IPS-20b (cell line): ENCODE results near the gene ATR.

ENCODE experiments used
- H3K27ac ChIP-seq: one replicate; pipeline ENCODE4 v1.5.1; 2013; ENCODE audit warnings: low read length
- H3K27me3 ChIP-seq: 2 replicates; pipeline ENCODE4 v1.6.1; 2013; ENCODE audit warnings: mild to moderate bottlenecking, low read length, inconsistent platforms; ENCODE audit not compliant: insufficient read depth
- H3K36me3 ChIP-seq: 2 replicates; pipeline ENCODE4 v1.6.1; 2013; ENCODE audit warnings: low read depth, mild to moderate bottlenecking, inconsistent platforms, low read length, moderate library complexity; ENCODE audit not compliant: insufficient read depth
- H3K4me1 ChIP-seq: 2 replicates; pipeline ENCODE4 v1.6.1; 2013; ENCODE audit warnings: mild to moderate bottlenecking, control low read depth, inconsistent platforms, low read length, moderate library complexity; ENCODE audit not compliant: insufficient read depth
- H3K4me3 ChIP-seq: 2 replicates; pipeline ENCODE4 v1.5.1; 2013; ENCODE audit warnings: mild to moderate bottlenecking, low read length, inconsistent platforms
- H3K9ac ChIP-seq: 2 replicates; pipeline ENCODE4 v1.6.1; 2013; ENCODE audit warnings: low read depth, mild to moderate bottlenecking, inconsistent platforms, low read length, moderate library complexity
- H3K9me3 ChIP-seq: 2 replicates; pipeline ENCODE4 v1.6.1; 2013; ENCODE audit warnings: mild to moderate bottlenecking, low read depth, low read length, inconsistent platforms; ENCODE audit not compliant: insufficient read depth

ATR gene

DNA sequence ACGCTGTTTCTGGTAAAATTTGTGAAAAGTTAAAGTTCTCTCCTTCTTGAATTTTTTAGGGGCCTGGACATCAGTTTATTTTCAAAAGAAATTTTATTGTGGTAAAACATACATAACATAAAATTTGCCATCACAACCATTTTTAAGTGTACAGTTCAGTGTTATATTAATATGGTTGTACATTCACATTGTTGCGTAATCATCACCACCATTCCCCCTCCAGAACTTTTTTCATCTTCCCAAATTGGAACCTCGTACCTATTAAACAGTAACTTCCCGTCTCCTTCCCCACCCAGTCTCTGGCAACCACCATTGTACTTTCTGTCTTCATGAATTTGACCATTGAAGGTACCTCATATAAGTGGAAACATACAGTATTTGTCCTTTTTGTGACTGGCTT is 107.7 kb downstream of the ATR start:
- Histone ChIP-seq H3K9me3 (no peaks in the 10 kb centered on the region), H3K9ac (no peak overlapping the region), H3K36me3 (no peaks in the 10 kb centered on the region), H3K27ac (no peak overlapping the region), H3K4me1 (no peaks in the 10 kb centered on the region), H3K27me3 (no peaks in the 10 kb centered on the region), H3K4me3 (no peak overlapping the region)

DNA sequence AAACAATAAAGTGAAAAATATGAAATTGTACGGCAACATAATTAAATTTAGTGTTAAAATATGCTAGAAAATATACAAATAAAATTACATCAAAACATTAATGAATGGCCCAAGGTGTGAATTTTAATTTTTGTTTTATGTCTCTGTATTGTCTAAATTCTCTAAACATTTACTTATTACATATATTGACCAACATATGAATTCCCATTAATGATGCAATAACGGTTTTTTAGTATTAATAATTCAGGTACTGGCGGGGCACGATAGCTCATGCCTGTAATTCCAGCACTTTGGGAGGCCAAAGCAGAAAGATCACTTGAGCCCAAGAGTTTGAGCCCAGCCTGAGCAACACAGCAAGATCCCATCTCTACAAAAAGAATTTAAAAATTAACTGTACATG is 110.1 kb downstream of the ATR start:
- no peak overlapping the region for H3K9ac ChIP-seq
- H3K36me3 ChIP-seq, result no peaks in the 10 kb centered on the region
- no peak overlapping the region for H3K4me3 ChIP-seq
- no peaks in the 10 kb centered on the region for H3K4me1 ChIP-seq
- no peaks in the 10 kb centered on the region for H3K27me3 ChIP-seq
- no peak overlapping the region for H3K27ac ChIP-seq
- H3K9me3 ChIP-seq, result no peaks in the 10 kb centered on the region

DNA sequence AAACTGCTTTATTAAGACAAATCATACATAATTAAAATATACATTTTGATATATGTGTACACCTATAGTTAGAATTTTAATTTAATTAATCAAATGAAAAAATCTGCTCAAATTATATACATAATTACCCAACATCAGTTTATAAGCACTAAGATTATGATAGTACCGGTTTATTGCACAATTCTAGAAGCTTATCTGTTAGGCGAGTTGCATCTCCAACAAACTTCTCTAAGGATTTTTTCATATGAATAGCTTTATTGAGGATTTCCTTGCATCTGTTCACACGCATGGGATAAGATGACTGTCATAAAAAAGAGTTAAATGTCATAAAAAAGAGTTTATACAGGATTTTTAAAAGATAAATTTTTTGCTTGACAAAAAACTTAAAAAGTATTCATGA is 110.8 kb downstream of the ATR start:
- Histone ChIP-seq H3K36me3 (no peaks in the 10 kb centered on the region), H3K4me1 (no peaks in the 10 kb centered on the region), H3K27ac (no peak overlapping the region), H3K9me3 (no peaks in the 10 kb centered on the region), H3K4me3 (no peak overlapping the region), H3K27me3 (no peaks in the 10 kb centered on the region), H3K9ac (no peak overlapping the region)

DNA sequence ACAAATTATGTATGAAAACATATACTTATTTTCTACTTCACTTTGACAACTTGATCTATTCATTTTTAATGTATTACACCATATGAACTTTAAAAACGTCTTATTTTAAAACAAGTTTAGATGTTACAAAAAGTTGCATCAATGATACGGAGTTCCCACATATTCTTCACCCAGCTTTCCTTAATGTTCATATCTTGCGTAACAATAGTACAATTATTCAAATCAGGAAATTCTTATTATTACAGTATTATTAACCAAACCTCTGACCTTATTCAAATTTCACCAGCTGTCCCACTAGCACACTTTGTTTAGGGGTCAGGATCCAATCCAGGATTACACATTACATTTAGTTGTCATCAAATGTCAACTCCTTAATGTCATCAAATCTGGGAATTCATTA is 117.8 kb downstream of the ATR start:
- no peaks in the 10 kb centered on the region for H3K9me3 ChIP-seq
- no peaks in the 10 kb centered on the region for H3K27me3 ChIP-seq
- peaks cover 30% of the 10 kb centered on the region for H3K36me3 ChIP-seq
- no peak overlapping the region for H3K4me3 ChIP-seq
- no peaks in the 10 kb centered on the region for H3K4me1 ChIP-seq
- no peak overlapping the region for H3K9ac ChIP-seq
- H3K27ac ChIP-seq, result no peak overlapping the region

DNA sequence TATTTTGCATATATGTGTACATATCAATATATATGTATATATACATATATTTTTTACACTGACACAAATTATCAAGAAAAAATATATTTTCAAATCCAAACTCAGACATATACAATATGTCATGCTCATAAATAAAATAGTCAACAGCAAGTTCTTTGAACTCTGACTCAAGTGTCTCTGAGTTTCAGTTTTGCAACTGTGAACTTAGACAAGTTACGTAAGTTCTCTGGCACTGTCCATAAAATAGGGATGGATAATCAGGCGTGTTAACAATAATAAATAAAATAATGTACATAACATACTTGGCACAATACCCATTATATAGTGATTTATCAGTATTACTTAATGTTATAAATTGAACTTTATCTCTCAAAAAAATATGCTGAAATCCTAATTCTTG is 118.6 kb downstream of the ATR start:
- H3K9ac ChIP-seq, result no peak overlapping the region
- H3K9me3 ChIP-seq, result no peaks in the 10 kb centered on the region
- no peak overlapping the region for H3K4me3 ChIP-seq
- no peaks in the 10 kb centered on the region for H3K4me1 ChIP-seq
- peaks cover 30% of the 10 kb centered on the region for H3K36me3 ChIP-seq
- H3K27ac ChIP-seq, result no peak overlapping the region
- H3K27me3 ChIP-seq, result no peaks in the 10 kb centered on the region

DNA sequence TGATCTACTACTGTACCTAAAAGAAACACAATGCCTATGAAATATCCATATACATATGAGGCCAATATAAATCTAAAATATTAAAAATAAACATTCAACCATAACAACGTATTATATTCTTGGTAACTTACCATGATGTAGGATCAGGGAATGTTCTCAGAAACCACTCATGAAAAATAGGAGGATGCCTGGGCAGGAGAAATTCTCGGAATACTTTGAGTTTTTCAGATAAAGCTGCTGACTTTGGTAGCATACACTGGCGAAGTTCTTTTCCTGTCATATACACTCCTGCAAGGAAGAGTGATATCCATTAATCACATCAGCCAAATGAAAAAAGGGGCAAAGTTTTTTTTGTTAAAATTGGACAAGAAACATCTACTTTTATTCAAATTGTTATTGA is 119.4 kb downstream of the ATR start:
- Histone ChIP-seq H3K4me1 (no peaks in the 10 kb centered on the region), H3K4me3 (no peak overlapping the region), H3K9me3 (no peaks in the 10 kb centered on the region), H3K9ac (no peak overlapping the region), H3K27me3 (no peaks in the 10 kb centered on the region), H3K27ac (no peak overlapping the region), H3K36me3 (peaks cover 30% of the 10 kb centered on the region)

DNA sequence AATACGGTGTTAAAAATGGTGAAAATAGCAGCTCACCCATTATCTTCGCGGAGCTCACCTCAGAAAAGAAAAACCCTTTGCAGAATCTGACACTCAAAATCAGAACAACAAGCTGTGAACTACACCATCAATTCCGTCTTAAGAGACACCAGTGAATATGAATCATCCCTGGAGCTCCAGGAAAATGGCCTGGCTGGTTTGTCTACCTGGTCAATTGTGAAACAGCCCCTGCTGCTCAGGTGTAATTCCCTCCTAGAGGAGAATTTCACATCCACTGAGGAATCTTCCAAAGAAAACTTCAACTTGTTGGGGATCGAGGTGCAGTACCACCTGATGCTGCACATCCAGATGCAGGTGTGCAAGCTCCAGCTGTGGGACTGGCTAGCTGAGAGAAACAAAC is 127.7 kb downstream of the ATR start:
- Histone ChIP-seq H3K27me3 (no peaks in the 10 kb centered on the region), H3K4me1 (no peaks in the 10 kb centered on the region), H3K36me3 (peaks cover 15% of the 10 kb centered on the region; the same call in 1 of the 2 replicates), H3K27ac (no peak overlapping the region), H3K9ac (no peak overlapping the region), H3K9me3 (no peaks in the 10 kb centered on the region), H3K4me3 (no peak overlapping the region)

DNA sequence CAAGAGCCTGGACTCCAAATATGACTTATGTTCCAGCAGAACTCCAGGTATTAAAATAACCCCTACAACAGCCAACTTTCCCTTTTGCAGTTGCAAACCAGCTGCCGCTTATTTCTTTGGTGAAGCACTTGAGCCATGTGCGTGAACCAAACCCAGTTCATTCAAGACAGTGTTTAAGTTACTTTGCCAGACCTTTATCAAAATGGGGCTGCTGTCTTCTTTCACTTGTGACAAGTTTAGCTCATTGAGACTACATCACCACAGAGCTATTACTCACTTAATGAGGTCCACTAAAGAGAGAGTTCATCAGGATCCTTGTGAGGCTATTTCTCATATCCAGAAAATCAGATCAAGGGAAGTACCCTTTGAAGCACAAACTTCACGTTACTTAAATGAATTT is 128.3 kb downstream of the ATR start:
- H3K27me3 ChIP-seq, result no peaks in the 10 kb centered on the region
- H3K36me3 ChIP-seq, result peaks cover 15% of the 10 kb centered on the region; the same call in 1 of the 2 replicates
- no peaks in the 10 kb centered on the region for H3K4me1 ChIP-seq
- no peaks in the 10 kb centered on the region for H3K9me3 ChIP-seq
- H3K9ac ChIP-seq, result no peak overlapping the region
- no peak overlapping the region for H3K4me3 ChIP-seq
- no peak overlapping the region for H3K27ac ChIP-seq

DNA sequence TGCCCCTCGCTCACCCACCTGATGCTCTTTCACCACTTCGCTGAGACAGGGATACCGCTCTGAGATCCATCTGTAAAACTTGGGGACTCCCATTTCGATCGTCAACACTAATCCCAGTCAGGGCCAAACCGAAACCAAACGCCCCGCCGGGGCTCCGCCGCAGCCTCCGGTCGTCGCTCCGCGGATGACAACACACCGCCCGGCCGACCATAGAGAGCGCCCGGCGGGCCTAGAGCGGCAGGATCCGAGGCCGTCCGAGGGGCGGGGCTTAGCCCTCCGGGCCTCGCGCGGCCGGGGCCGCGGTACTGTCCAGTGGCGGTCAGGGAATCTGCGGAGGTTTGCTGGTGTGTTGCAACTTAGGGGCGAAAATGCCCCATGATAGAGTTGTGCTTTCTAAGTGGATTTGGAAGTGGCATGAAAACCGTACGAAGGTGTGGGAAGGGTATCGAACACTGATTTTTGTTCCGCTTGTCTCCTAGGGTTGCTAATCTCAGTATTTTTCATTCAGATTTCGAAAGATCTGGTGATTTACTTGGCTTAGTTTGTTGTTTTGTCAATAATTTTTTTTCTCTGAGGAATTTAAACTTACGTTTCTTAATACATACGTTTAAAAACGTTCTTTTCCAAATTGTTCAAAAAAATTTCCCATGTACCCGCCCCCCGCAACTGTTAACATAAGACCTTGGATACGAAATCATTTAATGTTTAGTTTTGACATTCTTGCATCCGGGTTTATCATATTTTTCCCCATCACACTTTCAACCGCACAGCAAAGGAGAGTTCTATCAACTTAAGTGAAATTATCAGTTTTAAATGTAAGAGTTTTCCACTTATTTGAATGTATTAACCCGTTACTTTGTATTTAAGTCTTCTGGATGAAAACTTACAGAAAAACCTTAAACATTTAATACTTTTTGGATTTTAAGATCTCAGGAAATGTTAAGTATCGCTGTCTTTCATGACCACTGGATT is 130.4 kb downstream of the ATR start, which contains the start of gene XRN1:
TSS of gene XRN1 (minus strand) at position 186 of the 972 bp plus-strand sequence. CDS start at position 93, 93 bp downstream.
- Histone ChIP-seq H3K9me3 (no peaks in the 10 kb centered on the region), H3K27ac (peak within 1 kb of the TSS; percentile 64), H3K36me3 (peaks cover 13% of the 10 kb centered on the region; the same call in 1 of the 2 replicates), H3K4me1 (no peaks in the 10 kb centered on the region), H3K9ac (peak within 1 kb of the TSS; percentile 91), H3K27me3 (no peaks in the 10 kb centered on the region), H3K4me3 (peak within 1 kb of the TSS; percentile 84)

DNA sequence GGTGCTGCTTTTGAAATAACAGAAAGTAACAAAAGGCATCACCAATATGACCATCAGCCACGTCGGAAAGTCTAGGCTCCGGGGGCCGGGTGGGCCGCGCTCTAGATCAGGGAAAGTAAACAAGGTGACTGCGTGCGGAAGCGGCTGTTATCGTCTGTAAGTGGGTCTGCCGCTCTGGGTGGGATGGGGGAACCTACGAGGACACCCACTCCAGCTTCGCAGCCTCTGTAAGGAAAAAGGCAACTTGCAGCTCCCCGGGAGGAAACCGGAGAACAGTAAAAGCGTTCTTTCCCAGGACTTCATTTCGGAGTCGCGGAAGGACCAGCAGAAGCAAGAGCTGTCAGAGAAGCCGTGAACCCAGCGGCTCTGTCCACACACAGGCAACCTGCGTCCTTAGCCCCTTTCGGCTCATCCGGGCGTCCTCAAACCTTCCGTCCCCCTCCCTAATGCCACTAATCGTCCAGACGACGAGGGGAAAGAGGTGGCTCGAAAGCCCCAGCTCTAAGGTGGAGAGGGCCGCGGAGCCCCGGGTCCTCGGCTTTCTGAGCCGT is 131.2 kb downstream of the ATR start:
- Histone ChIP-seq H3K27ac (no peak overlapping the region), H3K36me3 (peaks cover 7% of the 10 kb centered on the region; the same call in 1 of the 2 replicates), H3K27me3 (no peaks in the 10 kb centered on the region), H3K9me3 (no peaks in the 10 kb centered on the region), H3K9ac (peak overlapping the region; percentile 91), H3K4me1 (no peaks in the 10 kb centered on the region), H3K4me3 (peak overlapping the region; percentile 84)

DNA sequence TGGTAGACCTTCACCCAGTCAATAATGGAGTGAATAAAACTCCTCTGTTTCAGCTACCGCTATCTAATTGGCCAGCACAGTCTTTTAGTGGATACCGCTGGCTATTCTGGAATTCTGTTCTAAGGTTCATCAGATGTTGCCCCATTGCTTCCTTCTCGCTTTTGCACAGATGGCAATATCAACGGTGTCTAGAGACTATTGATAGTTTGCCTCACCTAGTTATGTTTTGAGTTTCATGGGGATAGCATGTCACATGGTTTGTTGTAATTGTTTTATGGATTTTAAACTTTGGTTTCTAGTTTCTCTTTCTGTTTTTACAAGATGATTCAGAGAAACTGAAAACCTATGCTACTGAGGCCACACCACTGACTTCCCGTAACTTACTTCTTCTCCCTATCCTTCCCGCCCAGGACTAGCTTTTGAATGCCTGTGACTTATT is 132.7 kb downstream of the ATR start:
- Histone ChIP-seq H3K9me3 (no peaks in the 10 kb centered on the region), H3K36me3 (peaks cover 7% of the 10 kb centered on the region; the same call in 1 of the 2 replicates), H3K9ac (no peak overlapping the region), H3K4me1 (no peaks in the 10 kb centered on the region), H3K27me3 (no peaks in the 10 kb centered on the region), H3K4me3 (no peak overlapping the region), H3K27ac (no peak overlapping the region)

DNA sequence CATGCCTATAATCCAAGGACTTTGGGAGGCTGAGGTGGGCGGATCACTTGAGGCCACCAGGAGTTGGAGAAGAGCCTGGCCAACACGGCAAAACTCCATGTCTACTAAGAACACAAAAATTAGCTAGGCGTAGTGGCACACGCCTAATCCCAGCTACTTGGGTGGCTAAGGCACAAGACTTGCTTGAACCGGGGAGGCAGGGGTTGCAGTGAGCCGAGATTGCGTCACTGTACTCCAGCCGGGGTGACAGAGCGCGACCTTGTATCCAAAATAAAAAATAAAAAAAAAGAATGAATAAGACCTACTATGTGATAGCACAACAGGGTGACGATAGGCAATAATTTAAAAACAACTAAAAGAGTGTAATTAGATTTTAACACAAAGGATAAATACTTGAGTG is 134.2 kb downstream of the ATR start:
- no peak overlapping the region for H3K4me3 ChIP-seq

More for the DNA sequence above, 134.2 kb downstream of the ATR start:
- Histone ChIP-seq H3K9ac (no peak overlapping the region), H3K4me1 (no peaks in the 10 kb centered on the region), H3K27ac (no peak overlapping the region), H3K36me3 (no peaks in the 10 kb centered on the region), H3K27me3 (no peaks in the 10 kb centered on the region), H3K9me3 (no peaks in the 10 kb centered on the region)
